DOHH2 (cell line): ENCODE data around the gene CCDC7.

Source experiments
- CTCF ChIP-seq: fragments of 200-600 bp; sonication (generic); IDR thresholded peaks from one replicate; pipeline ENCODE4 v1.5.1; 2014; ENCODE audit warnings: antibody characterized with exemption, mild to moderate bottlenecking, low read depth, low read length; ENCODE audit not compliant: poor library complexity, severe bottlenecking
- EZH2phosphoT487 ChIP-seq: fragments of 200-600 bp; sonication (generic); IDR thresholded peaks from 2 replicates; pipeline ENCODE4 v1.6.1; 2017; ENCODE audit warnings: borderline replicate concordance, mild to moderate bottlenecking, antibody characterized with exemption, low read length, moderate library complexity, mixed read lengths

GRCh38 chr10:32516567-32517495, 70.9 kb downstream of the CCDC7 start:
- TF ChIP-seq EZH2phosphoT487 (no peak), CTCF (no peak)
